T-helper 9 cell (primary cell): Measurements from ENCODE around the gene CYREN.
"Not testable (repeated sequence)": the region's sequence is repeated elsewhere in the genome, so short reads cannot be mapped to it uniquely, and the experiment has no call there.

Experiments used
- DNase-seq: peaks from one replicate; pipeline ENCODE4 v3.0.0-alpha.2; 2020

Gene CYREN

DNA sequence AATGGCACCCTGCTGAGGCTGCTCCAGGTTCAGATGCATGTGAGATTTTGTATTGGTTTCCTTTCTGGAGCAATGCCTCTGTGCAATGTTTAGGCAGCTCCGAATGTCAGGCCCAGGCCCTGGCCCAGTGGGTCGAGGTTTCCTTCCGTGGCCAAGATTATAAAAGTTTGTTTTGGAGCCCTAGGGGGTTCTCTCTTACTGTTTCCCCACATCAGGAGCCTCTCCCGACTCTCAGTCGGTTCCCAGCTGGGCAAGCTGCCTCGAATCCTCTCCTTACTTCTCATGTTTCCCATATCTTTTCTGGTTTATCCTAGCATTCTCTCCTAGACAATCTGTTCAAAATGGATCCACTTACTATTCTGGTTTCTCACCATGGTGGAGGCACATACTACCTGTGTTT is 11.6 kb downstream of the CYREN start:
- no peak for DNase-seq

DNA sequence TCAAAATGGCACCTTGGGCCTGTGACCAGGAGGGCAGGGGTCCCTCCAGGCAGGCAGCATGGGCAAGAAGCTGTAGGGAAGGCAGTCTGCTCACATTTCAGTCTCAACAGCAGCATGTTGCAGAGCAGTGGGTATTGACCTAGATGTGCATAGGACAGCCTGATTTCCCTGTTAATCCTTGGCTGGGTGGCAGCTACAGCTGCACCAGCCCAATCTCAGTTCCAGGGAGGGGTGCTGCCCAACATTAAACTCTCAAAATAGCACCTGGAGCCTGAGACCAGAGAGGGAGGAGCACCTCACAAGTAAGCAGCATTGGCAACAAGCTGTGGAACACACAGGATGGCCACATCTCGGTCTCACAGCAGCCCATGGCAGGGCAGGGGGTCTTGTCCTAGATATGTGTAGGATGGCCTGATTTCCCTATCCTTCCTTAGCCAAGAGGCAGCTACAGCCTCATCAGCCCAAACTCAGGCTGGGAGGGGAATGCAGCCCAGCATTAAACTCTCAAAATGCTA is 12.3 kb downstream of the CYREN start:
- DNase-seq: no peak

DNA sequence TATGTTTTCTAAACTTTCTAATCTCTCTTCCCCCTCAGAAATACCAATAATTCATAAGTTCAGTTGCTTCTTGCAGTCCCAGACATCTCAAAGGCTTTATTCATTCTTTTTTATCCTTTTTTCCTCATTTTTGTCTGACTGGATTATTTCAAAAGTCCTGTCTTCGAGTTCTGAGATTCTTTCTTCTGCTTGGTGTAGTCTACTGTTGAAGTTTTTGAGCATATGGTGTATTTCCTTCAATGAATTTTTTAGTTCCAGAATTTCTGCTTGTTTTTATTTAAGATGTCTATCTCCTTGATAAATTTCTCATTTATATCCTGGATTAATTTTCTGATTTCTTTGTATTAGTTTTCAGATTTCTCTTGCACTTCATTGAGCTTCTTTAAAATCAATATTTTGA is 14.2 kb downstream of the CYREN start:
- no peak for DNase-seq

GRCh38 chr7:135154734-135155133 is 15.8 kb downstream of the CYREN start:
- no peak for DNase-seq

DNA sequence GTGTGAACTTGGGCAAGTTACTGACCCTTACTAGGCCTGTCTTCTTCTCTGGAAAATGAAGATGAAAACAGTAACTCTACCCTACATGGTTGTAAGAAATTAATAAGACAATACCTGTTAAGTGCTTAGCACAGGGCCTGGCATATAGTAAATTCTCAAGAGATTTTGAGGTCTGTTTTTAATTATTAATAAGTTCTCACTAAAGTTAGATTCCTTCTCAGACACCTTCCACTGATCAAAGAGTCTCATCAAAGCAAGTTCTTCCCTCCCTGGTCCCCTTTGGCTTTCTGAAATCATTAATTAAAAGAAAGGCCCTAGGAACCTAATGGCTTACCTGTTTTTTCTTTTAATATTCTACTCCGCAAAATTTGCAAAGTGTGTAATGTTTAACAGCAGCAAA is 18.1 kb downstream of the CYREN start:
- no peak for DNase-seq

GRCh38 chr7:135151533-135151932 is 19.0 kb downstream of the CYREN start:
- no peak for DNase-seq

DNA sequence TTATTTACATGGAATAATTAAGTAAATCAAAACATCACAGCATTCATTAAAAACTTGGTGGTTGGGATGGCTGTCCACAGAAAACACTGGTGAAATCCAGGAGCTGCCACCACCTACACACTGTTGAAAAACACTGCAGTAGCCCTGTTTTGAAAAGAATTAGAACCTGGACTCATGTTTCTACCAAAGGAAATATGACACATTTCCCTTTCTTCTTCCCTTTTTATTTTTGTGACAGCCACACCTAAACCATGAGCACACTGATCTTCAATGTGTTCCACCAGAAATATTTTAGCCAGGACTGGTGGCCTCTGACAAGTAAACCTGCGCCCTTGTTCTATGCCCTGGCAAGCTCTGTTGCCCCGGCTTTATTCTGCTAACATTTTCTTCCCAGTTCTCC is 19.4 kb downstream of the CYREN start:
- DNase-seq: no peak

DNA sequence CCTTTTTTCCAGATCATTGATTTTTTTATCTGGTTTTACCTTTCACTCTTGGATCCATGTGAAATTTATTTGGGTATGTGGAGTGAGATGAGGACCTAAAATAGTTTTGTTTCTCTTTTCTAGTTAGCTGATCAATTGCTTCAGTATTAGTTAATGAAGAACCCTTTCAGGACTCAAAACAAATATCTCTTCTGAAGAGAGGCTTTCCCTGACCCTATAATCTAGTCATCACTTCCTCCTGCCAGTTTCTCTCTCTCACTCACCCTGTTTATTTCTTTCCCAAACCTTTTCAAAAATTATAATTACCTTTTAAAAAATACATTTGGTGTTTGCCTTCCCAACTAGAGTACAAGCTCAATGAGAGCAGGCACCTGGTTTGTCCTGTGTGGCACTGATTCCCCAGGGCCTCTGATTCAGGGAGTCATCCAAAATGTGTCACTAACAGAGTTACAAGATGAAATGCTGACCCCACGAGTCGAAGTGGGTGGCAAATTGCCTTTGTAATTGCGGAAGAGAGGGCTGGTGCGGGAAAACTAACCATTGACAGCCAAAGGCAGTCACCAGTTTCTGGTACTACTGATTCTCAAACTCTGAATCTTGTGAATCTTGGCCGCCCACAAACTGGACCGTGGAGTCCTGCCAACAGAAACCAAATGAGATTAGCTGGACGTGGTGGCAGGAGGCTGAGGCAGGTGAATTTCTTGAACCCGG is 20.3 kb downstream of the CYREN start:
- no peak for DNase-seq

GRCh38 chr7:135147899-135148721 is 22.4 kb downstream of the CYREN start, which contains the start of gene TMEM140:
TMEM140 (plus strand) TSS chr7:135148072; CDS start chr7:135164442, 16,370 bp downstream.
- DNase-seq: no peak

DNA sequence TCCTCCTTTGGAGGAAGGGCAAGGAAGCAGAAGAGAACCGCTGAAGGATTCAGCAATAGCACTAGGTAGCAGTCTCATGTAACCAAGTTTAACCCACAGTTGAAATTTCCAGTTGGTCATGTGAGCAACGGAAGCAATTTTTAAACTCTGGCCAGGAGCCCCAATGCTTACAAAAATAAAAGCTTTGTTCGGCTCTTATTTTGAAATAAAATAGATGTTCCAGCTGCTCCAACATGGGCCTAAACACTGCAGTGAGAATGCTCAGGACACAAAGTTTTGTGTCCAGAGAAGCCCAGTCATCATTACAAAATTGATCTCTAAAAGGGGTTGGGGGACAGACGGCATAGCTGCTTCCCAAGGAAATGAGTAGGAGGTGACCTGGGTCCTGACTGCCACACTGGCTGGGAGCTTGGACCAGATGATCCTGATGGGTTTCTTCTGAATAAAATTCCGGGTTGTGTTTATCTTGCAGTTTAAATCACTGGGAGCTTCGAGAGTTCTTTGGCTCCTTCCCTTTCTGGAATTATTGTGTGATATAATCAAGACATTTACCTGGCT is 23.1 kb downstream of the CYREN start:
- DNase-seq: no peak

GRCh38 chr7:135143885-135144668 is 26.4 kb downstream of the CYREN start:
- no peak for DNase-seq

DNA sequence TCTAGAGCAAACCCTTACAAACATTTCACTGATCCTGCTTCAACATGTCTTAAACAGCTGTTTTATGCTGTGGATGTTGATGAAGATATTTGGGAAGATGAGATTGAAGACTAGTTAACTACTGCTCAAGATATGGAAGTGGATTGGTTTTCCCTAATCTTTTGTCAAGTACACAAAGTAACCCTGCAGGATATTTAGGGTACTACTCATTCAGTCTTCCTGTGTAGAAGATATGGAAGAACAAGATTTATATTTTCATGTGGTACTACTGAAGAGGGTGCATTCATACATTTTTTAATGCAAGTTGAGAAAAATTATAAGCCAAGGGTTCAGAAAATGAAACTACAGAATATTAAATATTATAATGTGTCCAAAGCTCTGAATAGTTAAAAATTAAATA is 40.9 kb downstream of the CYREN start:
- no peak for DNase-seq

GRCh38 chr7:135128931-135129330 is 41.6 kb downstream of the CYREN start:
- no peak for DNase-seq

- DNase-seq: not testable (repeated sequence)
These were observed 45.9 kb downstream of the CYREN start for GRCh38 chr7:135124631-135125030.

- no peak for DNase-seq
These were observed 48.6 kb downstream of the CYREN start for GRCh38 chr7:135121868-135122267.

DNA sequence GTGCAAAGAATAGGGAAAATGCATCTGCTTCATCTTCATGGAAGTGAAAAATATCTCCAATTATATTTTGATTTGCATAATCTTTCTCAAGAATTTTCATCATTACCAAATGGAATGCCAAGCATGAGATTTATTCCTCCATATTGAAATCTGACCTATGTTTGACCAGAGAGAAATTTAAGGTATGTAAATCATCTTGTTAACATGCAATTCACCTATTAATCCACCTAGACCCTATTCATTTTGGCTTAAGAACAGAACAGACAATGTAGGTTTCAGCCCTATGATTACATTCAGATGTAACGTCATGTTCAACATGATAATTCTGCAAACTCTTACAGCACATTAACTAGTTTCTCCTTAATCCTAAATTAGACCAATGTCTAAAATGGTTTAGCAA is 53.4 kb downstream of the CYREN start:
- no peak for DNase-seq
